AG10803 (cell line): ENCODE data around the gene OVAAL.

Source experiments
- DNase-seq: peaks from one replicate; pipeline ENCODE4 v3.0.0; 2010; ENCODE audit warnings: low read depth
- H3K4me3 ChIP-seq: 2 replicates; pipeline ENCODE4 v1.5.1; 2011; ENCODE audit warnings: mild to moderate bottlenecking, low read length, control low read depth
- TF ChIP-seq, protein P1 (sequence below): conservative IDR thresholded peaks from 2 replicates; pipeline ENCODE4 v1.5.1; 2011; ENCODE audit warnings: mild to moderate bottlenecking, low read length, control low read depth, inconsistent platforms

Gene OVAAL

GRCh38 chr1:180530501-180530900 is 28.3 kb upstream of the OVAAL start:
- H3K4me3 ChIP-seq = no peak overlapping the region
- DNase-seq = peak; percentile 91
- TF ChIP-seq, protein P1, sequence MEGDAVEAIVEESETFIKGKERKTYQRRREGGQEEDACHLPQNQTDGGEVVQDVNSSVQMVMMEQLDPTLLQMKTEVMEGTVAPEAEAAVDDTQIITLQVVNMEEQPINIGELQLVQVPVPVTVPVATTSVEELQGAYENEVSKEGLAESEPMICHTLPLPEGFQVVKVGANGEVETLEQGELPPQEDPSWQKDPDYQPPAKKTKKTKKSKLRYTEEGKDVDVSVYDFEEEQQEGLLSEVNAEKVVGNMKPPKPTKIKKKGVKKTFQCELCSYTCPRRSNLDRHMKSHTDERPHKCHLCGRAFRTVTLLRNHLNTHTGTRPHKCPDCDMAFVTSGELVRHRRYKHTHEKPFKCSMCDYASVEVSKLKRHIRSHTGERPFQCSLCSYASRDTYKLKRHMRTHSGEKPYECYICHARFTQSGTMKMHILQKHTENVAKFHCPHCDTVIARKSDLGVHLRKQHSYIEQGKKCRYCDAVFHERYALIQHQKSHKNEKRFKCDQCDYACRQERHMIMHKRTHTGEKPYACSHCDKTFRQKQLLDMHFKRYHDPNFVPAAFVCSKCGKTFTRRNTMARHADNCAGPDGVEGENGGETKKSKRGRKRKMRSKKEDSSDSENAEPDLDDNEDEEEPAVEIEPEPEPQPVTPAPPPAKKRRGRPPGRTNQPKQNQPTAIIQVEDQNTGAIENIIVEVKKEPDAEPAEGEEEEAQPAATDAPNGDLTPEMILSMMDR = no peak

DNA sequence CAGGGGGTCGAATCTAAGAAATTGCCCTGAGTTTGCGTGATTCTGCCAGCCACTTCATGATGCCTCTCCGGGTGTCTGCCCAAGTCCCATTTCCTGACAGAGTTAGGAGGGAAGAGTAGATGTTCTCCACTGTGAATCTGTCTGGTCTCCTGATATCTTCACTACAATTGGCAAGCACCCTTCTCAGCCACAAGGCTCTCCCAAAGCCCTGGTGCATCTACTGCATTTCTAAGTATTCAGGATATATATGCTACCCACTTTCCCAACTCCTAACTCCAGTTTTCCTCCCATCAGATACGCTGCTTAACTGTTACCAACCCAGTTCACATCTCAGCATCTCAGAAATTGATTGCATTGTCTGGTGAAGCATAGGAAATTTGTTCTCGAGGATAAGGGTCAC is 25.9 kb upstream of the OVAAL start:
- no peak for DNase-seq
- TF ChIP-seq, protein P1 = no peak
- no peak overlapping the region for H3K4me3 ChIP-seq

DNA sequence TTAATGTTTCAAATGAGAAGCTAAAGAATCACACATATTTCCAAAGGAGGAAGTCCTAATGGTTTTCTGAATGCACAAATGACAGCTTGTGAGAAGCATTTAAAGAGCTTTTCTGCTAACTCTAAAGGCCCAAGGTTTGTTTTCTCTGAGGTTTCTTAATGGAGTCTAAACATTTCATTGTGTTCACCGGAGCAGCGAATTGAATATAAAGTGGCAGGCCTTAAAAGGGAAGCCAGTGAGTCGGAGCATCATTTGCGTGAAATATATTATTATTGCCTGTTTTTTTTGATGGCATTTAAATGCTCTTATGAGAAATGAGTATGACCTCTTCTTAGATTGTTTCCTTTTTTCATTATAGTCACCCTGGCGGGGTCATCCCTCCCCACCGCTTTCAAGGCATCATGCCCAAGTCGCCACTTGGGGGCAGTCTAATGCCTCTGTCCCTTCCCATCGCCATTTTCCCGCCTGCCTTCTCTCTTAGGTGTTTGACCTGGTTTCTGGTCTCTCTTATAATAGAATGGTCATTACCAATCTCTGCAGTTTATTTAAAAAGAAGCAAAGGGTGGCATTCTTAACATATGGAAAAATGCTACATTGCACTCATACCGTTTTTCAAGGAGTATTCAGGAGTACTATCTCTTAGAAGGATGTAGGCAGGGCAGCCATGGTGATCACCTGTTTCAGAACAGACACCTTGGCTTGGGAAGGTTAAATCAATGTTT is 25.3 kb upstream of the OVAAL start:
- DNase-seq = peak; percentile 48
- no peak overlapping the region for H3K4me3 ChIP-seq
- TF ChIP-seq, protein P1 = peak; percentile 83

- no peak overlapping the region for H3K4me3 ChIP-seq
- DNase-seq = peak; percentile 52
- TF ChIP-seq, protein P1 = no peak
Measured at GRCh38 chr1:180534214-180534613, 24.6 kb upstream of the OVAAL start.

GRCh38 chr1:180535418-180535999 is 23.3 kb upstream of the OVAAL start:
- DNase-seq = no peak
- H3K4me3 ChIP-seq = no peak overlapping the region
- TF ChIP-seq, protein P1 = no peak

DNA sequence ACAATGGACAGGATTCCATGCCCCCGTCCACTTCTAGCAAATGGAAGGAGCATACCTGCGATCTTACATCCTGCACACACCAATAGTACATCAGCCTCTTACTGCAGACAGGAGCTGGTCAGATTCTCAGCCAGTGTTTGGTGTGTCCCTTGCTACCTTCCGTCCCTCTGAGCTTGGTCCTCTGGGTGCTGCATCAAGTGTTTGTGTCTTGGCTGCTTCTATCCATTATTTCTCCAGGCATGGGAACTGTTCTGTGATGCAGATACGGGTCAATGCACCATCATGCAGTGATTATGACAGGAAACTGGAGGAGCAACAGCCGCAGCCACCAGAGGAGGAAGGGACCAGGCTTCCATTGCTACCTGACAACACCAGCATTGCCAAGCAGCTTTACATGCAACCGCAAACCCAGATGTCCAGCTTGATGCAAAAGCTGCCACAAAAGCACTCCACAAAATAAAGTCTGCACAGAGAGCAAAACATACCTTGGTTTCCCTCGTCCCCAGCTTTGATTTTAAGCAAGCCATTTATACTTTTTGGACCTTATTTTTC is 21.9 kb upstream of the OVAAL start:
- no peak overlapping the region for H3K4me3 ChIP-seq
- TF ChIP-seq, protein P1 = no peak
- DNase-seq = no peak

DNA sequence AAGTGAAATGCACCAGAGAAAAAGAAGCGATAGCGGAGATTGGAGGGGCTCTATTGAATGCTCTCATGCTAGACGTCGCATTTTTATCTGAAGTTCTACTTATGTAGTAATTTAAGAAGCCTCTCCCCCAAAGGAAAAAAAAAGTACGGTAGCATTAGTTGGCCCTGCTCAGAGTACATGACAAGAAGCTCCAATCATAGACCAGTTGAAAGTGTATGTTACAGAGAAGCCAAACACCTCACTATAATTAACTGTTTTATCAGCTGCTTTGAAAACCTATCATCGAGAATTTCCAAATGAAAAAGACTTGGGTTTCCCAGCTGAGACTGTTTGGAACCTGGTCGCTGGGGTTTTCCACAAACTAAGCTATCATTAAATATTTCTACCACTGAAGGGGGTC is 19.6 kb upstream of the OVAAL start:
- H3K4me3 ChIP-seq = no peak overlapping the region
- DNase-seq = no peak
- TF ChIP-seq, protein P1 = no peak
